Fibroblast of villous mesenchyme (primary cell): ENCODE results near the gene GLG1. TPM values are rescaled to one million over a fixed set of nuclear protein-coding genes. Genes with fewer than 3 reads are reported as not detected.
"Not testable (repeated sequence)": the region's sequence is repeated elsewhere in the genome, so short reads cannot be mapped to it uniquely, and the experiment has no call there.

Source experiments
- DNase-seq: peaks from one replicate; pipeline ENCODE4 v3.0.0-alpha.2; 2010; ENCODE audit warnings: low read depth
- H3K4me3 ChIP-seq: 2 replicates; pipeline ENCODE4 v1.5.1; 2011; ENCODE audit warnings: low read depth, mild to moderate bottlenecking, low read length
- total RNA-seq: library from RNA; depleted of rRNA; stranded (reverse); fragments of >200 nt; gene quantifications from 2 replicates; pipeline ENCODE4 v1.2.3, GENCODE V29; 2012
- TF ChIP-seq, protein P1 (sequence below): IDR thresholded peaks from 2 replicates; pipeline ENCODE4 v1.5.1; 2012; ENCODE audit warnings: low read depth, mild to moderate bottlenecking, low read length; ENCODE audit not compliant: insufficient read depth

Gene GLG1
- total RNA-seq, 1 donor = 158 TPM

DNA sequence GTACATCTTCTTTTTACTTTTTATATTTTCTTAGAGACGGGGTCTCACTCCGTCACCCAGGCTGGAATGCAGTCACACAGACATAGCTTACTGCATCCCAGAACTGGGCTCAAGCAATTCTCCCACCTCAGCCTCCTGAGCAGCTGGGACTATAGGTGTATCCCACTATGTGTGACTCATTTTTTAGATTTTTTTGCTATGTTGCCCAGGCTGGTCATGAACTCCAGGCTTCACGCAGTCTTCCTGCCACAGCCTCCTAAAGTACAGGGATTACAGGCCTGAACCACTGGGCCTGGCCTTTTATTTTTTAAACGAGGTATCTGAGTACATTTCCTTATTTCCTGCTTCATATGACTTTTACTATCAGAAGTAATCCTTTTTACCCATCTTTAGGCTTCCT is 48.0 kb downstream of the GLG1 start:
- no peak overlapping the region for H3K4me3 ChIP-seq
- no peak for DNase-seq
- TF ChIP-seq, protein P1, sequence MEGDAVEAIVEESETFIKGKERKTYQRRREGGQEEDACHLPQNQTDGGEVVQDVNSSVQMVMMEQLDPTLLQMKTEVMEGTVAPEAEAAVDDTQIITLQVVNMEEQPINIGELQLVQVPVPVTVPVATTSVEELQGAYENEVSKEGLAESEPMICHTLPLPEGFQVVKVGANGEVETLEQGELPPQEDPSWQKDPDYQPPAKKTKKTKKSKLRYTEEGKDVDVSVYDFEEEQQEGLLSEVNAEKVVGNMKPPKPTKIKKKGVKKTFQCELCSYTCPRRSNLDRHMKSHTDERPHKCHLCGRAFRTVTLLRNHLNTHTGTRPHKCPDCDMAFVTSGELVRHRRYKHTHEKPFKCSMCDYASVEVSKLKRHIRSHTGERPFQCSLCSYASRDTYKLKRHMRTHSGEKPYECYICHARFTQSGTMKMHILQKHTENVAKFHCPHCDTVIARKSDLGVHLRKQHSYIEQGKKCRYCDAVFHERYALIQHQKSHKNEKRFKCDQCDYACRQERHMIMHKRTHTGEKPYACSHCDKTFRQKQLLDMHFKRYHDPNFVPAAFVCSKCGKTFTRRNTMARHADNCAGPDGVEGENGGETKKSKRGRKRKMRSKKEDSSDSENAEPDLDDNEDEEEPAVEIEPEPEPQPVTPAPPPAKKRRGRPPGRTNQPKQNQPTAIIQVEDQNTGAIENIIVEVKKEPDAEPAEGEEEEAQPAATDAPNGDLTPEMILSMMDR = no peak

DNA sequence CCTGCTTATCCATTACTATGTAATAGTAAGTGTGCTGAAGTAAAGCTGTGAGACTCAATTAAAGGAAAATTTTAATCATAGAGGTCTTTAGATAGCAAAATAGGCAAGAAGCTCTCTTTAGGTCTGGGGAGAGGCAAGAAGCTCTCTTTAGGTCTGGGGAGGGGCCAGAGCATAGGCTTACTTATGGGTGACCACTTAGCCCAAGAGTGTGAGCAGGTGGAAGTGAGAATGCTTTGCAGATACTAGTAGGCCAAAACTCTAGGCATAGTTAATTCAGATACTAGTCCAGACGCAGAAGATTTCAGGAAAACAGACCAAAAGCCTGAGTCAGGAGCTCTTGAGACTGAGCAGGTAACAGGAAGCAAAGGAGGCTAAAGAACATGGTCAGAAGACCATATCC is 49.6 kb downstream of the GLG1 start:
- TF ChIP-seq, protein P1 = no peak
- DNase-seq = no peak

DNA sequence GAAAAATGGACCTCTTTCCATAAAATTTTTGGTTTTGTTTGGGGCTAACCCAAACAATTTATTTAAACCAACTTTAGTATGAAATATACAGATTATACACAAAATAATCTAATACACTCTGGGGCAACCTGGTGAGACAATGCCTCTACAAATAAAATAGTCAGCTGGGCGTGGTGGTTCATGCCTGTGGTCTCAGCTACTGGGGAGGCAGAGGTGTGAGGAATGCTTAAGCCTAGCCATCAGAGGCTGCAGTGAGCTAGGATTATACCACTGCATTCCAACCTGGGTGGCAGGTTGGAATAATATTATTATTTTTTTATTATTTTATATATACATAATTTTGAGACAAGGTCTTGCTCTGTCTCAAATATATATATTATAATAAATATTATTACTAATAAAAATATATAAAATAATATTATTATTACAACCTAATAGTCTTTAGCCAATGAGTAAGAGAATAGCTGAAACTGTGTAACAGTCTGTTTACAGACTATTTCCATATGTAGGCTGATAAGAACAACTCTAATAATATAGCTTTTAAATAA is 50.5 kb downstream of the GLG1 start:
- TF ChIP-seq, protein P1 = no peak
- DNase-seq = no peak

More for the DNA sequence above, 49.6 kb downstream of the GLG1 start:
- no peak overlapping the region for H3K4me3 ChIP-seq

DNA sequence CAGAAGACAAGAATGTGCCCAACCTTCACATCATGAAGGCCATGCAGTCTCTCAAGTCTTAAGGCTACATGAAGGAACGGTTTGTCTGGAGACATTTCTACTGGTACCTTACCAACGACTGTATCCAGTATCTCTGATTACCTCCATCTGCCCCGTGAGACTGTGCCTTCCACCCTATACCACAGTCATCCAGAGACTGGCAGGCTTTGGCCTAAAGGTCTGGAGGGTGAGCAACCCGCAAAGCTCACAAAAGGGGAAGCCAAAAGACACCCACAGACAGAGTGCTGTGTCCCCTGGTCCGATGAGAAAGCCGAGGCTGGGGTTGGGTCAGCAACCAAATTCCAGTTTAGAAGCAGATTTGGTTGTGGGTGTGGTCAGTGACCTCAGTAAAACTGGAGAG is 54.6 kb downstream of the GLG1 start:
- not testable (repeated sequence) for H3K4me3 ChIP-seq, DNase-seq

More for the DNA sequence above, 50.5 kb downstream of the GLG1 start:
- no peak overlapping the region for H3K4me3 ChIP-seq

DNA sequence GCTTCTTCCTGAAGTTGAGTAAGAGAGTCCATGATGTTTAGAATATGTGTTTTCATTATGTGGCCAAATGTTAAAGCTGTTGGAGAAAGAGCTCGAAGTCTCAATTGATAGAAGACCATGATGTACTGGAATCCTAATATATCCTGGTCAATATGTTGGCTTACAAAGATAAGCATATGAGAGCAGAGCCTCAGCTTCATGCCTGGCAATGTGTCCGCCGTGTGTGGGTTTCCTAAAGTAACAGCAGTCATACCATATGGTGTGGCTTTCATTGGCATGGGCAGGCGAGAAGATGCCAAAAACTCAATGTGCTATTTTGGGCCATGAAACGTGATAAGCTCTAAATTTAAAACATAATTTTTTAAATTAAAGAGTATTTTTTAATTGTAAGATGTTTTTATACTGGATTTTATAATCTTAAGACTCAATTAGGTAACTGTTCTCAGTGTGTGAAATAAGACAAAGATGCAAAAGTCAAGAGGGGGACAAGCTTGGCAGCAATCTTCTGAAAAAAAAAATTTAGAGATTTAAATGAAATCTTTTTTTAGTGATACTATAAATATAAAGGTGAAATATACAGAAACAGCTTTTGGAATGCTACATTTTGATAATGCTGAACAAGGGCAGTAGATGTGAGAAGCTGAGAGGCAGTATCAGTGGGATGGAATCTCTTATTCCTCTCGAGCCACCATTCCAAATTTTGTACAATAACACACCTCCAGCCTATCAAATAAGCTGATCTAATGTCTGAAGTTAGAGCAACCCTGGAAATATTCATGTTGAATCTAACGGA is 56.5 kb downstream of the GLG1 start:
- H3K4me3 ChIP-seq, DNase-seq: not testable (repeated sequence)

DNA sequence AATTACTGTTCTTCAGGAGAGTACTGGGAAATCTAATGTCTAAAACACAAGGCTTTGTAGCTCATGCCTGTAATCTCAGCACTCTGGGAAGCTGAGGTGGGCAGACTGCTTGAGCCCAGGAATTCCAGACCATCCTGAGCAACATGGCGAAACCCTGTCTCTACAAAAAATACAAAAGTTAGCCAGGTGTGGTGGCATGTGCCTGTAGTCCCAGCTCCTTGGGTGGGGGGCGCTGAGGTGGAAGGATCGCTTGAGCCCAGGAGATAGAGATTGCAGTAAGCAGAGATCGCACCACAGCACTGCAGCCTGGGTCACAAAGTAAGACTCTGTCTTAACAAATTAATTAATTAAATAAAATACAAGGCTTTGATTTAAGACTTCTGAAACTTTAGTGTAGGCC is 60.8 kb downstream of the GLG1 start:
- H3K4me3 ChIP-seq = not testable (repeated sequence)

DNA sequence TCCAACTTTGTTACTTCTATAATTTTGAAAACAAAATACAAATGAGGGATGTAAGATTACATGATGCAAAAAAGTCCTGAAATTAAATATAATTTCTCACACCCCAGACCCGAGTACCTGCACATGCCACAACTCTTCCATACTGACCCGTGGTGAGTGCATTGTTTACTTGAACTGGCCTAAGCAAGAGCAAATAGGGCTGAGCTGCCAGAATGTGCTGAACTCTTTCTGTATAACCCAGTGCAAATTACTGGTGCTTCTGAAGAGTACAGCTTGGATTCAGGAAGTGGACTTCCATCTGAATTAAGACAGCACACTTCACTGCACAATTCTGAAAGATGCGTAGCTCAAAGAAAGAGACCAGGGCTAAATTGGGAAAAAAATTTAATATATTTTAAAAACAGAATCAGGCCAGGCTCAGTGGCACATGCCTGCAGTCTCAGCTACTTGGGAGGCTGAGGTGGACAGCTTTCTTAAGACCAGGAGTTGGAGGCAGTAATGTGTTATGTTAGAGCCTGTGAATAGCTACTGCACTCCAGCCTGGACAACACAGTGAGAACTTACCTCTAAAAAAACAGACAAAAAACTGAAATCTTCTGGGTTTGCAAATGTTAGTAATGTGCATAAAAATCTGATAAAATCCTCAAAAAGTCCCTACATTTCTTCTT is 63.9 kb downstream of the GLG1 start:
- DNase-seq, H3K4me3 ChIP-seq: not testable (repeated sequence)

More for the DNA sequence above, 60.8 kb downstream of the GLG1 start:
- not testable (repeated sequence) for DNase-seq

DNA sequence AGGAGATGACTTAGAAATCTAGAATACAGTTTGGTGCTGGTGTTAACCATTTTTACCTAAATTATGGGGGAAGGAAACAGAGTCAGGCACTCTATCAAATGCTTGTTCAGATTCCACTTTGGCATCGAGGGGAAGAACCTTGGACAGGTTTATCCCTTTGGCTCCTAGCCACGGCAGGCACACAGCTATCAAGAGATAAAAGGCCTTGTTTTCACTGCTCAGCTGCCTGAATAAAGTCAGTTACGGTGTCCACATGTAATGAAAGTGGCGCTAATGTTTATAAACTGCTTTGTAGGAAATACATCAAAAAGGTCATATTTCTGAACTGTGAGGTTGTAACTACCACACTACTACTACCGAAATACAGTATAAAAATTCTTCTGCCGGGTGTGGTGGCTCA is 66.3 kb downstream of the GLG1 start:
- H3K4me3 ChIP-seq, DNase-seq: not testable (repeated sequence)

DNA sequence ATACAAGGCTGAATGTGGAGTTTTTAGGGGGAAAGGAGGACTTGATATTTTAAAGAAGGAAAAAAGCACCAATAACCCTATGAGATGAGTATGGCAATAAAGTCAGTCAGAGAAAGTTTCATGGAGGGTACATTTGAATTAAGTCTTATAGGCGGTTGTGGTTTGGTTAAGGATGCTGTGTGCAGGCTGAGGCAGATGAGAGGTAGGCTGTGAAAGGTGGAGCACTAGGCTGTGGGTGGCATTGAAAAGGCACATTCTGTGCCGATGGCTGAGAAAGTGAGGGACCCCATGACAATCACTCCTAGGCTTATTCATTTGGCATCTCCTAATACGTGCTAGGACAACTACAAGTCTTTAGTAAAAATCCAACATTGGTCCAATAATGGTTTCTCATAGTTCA is 68.1 kb downstream of the GLG1 start:
- not testable (repeated sequence) for H3K4me3 ChIP-seq, DNase-seq

DNA sequence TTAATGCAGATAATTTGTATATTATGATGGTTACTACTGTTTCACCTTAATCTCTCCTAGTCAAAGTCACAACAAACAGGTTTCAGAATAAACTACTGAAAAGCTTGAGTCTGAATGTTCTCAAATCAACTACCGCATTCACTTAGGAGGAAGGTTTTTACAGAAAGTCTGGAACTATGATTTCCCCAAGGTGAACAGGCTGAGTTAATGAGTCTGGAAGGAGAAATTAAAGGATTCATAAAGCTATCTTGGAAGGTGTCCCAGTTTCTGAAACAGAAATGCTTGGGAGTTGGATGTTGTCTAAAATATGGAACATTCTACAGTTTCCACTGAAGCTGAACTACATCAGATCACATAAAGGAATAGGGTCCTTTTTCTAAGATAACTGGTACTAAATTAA is 69.2 kb downstream of the GLG1 start:
- not testable (repeated sequence) for H3K4me3 ChIP-seq, DNase-seq

DNA sequence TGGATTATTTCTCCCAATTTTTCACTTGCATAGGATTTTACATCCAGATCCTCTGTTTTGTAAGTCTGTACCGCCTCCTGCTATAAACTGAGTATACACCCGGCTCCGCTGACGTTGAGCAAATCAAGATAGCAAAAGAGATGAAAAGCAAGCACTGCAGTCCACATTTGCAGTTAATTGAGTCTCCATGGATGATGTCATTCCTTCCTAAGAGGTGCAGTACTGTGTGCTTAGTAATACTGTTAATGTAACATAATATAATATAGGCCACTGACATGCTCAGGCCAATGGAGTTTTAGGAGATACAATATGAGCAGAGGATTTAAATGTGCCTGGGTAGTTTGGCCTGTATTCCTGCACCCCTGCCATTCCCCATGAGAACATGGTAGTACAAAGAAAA is 72.3 kb downstream of the GLG1 start:
- H3K4me3 ChIP-seq = not testable (repeated sequence)
- DNase-seq = peak; percentile 45
